Activated CD4-positive, alpha-beta T cell treated with anti-CD3 and anti-CD28 coated beads, Interleukin-10, Interleukin-2, amounts not matched to agents 100 ng/mL and 50 ng/mL, durations not matched to agents 16 hours and 8 hours (primary cell): ENCODE measurements around the gene GALNT2.

Experiments
- DNase-seq: peaks from one replicate; pipeline ENCODE4 v3.0.0-alpha.2; 2020

GALNT2 gene

DNA sequence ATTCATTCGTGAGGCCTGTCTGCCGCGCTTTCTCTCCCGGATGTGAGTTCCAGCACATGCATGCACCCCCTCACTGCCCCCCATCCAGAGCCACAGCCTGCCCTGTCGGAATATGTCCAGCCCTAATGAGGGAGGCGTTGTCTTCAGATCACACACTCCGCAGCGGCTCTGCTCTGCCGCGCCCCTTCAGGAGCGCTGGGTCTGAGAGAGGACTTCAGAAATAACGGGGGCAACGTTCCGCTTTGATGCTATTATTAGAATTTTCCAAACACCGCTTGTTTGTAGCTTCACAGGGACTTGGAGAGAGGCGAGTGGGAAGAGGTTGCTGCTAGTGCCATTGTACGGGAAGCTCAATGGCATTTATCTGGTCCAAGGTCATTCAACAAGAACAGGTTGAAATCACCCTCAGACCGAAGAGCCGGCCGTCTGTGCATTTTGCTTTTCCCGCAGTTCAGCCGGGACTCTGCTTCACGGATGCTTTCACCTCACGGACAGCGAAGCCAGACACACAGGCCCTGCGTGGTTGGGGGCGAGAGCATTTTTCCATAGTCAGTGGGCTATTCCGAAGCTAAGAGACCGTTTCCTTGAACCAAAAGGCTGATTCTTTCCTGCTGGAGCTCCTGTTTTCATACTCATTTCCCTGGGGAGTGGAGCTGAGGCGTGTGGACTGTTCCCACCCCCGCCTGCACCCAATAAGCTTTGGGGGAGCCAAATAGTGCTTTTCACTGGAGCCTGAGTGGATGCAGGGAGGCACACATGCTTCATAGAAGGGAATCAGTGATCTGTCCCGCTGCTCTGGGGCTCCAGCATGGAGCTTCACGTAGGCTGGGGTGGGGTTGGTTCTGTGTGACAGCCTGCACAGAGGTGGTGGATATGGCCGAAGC is 69.7 kb downstream of the GALNT2 start:
- DNase-seq = no peak

DNA sequence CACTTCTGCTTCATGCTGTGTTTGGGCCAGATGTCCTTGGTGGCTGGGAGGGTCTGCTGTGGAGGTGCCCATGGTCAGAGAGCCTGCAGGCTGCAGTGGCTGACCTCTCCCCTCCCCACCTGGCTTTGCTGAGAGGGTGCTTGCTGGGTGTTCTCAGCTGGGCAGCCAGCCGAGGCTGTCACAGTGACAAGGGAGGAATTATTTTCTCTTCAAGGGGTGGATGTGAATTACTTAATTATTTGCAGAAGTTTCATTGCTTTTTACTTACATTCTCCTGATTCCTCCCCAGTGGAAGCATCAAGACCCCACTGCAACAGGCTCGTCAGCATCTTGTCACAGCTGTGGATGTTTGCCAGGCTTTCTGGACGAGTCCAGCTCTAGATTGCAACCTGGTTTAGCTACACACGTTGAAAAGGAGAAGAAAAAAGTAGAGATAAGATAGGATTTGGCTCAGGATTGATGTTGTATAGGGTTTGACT is 70.3 kb downstream of the GALNT2 start:
- DNase-seq = no peak

DNA sequence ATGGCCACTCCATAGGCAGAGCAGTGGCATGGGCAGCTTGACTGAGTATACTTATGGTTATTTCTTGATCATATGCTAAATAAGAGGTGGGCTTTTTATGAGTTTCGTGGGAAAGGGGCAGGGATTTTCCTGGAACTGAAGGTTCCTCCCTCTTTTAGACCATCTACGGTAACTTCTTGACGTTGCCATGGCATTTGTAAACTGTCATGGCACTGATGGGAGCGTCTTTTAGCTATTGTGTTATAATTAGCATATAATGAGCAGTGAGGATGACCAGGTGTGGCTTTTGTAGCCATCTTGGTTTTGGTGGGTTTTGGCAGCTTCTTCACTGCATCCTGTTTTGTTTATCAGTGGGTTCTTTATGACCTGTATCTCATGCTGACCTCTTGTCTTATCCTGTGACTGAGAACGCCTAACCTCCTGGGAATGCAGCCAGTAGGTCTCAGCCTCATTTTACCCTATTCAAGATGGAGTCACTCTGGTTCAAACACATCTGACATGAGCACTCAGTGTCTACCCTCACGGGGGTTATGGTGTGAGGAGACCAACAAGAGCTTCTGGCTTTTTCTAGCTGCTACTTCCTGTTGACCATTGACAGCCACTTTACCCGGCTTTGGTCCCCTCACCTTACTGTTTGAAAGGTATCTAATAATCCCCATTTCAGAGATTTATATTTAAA is 71.7 kb downstream of the GALNT2 start:
- no peak for DNase-seq

DNA sequence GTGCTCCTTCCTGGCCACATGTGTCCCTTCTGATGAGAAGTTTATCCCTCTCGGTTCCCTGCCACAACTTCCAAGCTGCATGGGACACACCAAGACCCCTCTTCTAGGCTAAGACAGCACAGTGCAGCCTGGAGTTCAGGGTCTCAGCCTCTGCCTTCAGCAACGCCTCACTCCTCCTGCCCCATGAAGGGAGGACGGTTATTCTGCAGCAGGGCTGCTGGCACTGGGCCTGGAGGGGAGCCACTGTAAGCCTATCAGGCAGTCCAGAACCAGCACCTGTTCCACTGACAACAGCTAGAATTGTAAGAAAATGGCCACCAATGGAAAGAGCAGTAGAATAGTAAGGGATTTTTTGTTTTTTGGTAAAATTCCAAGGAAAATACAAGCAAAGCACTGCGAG is 72.3 kb downstream of the GALNT2 start:
- DNase-seq = no peak

DNA sequence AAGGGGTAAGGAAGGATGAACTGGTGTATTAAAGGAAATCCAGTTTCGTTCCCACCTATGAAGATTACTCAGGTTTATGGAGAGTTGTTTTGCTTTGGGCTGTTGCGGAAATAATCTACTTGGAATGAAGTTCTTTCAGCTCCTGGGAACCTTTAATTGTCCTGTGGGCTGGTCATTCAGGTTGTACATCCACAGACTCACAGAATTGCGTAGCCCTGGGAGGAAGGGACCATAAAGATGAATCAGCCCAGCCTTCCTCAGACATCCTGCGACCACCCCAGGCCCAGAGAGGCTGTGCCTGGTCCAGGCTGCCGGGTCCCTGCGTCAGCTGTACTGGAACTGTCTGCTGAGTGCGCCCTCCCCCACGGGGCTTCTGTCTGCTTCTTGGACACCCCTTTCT is 72.7 kb downstream of the GALNT2 start:
- DNase-seq = no peak

DNA sequence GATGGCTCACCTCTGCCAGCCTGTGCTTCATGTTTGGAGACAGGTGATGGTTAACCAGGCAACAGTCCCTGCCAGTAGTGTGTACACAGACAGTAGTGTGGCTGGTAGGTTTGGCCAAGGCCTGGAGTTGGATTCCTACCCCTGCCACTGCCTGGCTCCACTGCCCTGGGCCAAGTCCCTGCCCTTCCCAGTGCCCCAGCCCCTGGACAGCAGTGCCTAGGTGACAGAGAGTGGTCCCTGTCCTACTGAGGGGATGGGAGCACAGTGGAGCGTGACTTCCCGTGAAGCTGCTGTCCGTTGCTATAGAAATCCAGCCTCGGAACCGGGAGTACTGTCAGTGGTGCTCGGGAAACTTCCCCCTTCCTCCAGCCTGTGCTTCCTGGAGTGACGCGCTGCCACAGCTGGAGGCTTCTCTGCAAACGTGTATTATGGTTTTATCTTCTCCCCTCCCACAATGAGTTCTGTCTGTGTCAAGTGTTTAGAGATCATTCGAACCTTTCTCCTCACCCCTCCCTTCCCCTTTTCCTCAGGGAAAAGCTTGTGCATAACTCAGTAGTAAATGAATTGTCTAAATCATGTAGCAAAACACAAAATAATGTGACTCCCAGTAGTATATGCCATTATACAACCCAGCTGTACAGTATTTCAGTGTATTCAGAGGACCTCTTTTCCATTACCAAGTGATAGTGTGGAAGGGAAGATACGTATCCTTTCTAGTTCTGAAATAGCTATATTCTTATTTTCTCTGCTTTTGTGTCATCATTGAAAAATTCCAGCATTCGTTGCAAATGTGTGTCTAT is 73.4 kb downstream of the GALNT2 start:
- DNase-seq = no peak

DNA sequence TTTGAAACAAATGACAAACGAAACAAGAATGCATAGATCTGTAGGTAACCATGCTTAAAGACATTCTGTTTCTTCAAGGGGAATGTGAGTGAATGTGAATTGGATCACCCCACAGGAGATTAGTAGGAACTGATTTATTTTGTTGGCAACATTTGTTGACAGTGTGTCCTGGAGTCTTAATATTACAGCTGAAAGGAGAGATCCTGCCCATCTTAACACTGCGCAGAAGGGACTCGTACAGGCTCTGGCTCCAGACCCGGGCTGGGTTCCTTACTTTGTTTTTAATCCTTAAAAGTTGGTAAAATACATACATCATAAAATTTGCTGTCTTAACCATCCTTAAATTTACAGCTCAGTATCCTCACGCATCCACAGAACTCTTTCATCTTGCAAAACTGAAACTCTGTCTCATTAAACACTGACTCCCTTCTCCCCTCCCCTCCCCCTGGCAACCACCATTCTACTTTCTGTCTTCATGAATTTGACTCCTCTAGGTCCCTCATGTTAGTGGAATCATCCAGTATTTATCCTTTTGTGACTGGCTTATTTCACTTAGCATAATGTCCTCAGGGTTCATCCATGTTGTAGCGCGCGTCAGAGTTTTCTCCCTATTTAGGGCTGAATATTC is 74.1 kb downstream of the GALNT2 start:
- no peak for DNase-seq

DNA sequence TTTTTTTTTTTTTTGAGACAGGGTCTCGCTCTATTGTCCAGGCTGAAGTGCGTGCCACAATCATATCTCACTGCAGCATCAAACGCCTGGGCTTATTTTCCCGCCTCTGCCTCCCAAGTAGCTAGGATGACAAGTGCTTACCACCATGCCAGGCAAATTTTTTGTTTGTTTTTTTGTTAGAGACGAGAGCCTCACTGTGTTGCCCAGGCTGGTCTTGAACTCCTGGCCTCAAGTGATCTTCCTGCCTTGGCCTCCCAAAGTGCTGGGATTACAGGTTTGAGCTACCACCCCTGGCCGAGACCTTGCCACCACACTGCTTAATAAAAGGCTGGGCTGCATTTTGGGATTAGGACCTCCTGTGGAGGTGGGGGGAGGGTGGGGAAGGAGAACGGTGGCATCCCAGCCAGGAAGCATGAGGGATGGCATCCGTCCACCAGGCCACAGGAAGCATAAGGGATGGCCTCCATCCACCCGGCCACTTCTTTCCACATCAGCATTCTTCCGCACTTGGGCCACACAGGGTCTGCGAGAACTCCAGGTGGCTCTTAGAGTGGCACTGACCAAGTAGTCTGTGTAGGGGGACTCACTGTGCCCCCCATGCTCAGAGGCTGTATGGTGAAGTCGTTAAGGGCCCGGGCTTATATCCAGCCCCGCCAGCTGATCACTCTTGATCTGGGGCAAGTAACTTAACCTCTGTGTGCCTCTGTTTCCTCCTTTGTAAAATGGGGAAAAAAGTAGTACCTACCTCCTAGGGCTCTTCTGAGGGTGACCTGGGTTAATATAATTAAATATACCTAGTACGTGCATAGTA is 75.0 kb downstream of the GALNT2 start:
- no peak for DNase-seq

DNA sequence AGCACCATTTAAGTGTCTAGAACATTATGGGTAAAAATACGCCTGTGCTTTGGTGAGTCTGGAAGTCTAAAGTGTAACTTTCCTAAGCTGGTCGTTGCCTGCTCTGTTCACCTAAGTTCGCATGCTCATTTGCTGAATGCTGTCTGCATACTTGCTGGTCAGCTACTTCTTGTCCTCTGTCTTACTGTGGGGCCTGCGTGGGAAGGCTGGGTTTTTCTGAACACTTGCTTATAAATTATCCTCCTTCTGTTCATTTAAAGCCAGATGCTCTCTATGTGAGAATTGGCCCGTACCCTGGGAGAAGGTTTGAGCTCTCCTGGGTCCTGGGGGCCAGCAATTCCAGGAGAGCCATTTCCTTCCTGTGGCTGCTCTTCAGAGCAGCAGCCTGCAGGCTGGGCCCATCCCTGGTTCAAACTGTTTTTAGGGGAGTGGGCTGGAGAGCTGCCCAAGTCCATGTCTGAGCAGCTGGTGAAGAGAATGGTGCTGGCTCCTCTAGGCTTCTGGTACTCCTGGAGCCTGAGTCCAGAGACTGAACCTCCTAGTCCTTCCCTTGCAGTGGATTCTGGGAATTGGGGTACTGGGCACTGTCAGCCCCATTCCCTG is 75.7 kb downstream of the GALNT2 start:
- DNase-seq = no peak

DNA sequence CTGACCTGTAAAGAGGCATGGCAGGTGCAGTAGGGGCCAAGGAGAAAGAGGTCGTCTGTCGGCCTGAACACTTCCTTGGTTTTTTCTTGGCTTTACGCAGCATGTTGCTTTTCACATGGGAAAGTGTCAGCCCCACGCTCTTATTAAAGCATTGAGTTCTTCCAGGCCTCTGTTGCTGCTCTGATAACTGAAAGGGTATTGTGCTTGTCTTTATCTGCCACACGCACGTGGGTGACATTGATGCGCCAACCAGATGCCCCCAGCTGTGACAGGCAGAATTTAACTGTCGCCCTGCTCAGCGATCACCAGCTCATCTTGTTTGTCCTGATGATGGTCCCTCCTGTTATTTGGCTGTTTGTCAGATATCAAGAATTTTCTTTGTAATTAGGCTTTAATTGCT is 76.5 kb downstream of the GALNT2 start:
- DNase-seq = no peak

DNA sequence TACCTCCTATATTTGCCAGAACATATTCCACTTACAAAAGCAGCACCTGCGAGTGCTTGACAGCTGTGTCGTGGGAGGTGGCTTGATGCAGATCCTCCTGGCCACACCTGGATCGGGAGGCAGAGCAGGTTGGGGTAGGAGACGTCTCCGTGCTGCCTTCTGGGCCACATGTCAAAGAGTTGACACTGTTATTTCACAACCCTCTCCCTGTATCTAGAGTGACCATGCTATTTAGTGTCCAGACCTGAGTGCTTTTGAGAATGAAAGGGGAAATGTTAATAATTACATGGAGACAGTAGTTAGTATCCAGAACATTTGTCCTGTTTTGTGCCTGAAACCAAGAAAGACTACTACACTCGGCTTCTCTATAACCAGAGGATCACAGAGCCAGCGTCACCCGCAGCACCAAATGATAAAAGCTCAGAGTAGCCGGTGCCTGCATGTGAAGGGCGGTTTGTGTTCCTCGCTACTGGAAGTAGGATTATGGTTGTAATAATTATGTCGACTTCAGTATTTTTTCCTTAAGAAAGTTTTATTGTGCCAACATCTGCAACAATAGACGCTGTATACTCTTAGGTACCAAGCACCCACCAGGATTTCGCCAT is 77.1 kb downstream of the GALNT2 start:
- DNase-seq = no peak

DNA sequence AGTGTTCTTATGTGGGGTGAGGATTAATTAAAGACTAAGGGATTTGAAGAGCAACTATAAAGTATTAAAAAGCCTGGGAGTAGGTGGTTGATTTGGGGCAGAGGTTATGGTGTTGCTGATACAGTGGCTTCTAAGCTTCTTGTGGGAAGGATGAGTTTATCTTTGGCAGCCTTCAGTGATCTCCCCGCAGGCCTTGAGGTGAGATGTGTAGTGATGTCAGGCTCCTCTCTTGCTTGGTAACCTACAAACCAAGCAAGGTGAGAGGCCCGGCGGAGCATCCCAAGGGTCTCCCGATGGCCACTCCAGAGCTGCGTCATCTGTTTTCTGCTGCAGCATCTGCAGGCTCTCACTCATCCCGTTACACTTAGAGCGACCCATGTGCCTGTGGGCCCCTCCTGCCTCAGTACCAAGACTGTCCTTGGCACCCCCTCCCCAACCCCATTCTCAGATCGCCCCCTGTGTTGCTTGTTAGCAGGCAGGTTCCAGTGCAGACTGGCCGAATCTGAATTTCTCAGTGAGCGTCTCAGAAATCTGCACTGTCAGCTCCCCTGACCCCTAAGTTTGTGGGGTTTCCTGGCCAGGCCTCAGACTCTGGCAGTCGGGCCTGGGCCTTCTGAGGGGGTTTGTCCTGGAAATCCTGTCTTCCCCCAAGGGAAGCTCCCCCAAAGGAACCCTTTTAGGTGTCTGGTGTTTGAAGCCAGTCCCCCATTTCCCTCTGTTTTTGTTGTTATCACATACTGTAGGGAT is 77.9 kb downstream of the GALNT2 start:
- no peak for DNase-seq

DNA sequence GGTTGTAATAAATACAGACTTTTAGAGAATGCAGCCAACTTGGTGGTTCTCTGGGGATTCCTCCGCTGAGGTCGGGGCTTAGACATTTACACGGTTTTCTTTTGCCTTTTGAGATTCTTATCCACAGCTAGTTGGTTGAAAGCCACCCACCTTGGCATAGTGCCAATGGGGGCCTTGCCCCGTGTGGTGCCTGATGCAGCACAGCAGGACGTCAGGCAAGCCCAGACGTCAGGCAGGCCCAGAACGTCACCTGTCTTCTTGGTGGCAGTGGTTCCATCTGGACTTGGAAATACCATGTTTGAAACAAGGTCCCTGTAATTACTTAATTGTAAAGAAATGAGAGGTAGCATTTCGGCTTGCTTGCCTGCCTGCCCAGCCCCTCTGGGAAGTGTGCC is 78.5 kb downstream of the GALNT2 start:
- DNase-seq = no peak

DNA sequence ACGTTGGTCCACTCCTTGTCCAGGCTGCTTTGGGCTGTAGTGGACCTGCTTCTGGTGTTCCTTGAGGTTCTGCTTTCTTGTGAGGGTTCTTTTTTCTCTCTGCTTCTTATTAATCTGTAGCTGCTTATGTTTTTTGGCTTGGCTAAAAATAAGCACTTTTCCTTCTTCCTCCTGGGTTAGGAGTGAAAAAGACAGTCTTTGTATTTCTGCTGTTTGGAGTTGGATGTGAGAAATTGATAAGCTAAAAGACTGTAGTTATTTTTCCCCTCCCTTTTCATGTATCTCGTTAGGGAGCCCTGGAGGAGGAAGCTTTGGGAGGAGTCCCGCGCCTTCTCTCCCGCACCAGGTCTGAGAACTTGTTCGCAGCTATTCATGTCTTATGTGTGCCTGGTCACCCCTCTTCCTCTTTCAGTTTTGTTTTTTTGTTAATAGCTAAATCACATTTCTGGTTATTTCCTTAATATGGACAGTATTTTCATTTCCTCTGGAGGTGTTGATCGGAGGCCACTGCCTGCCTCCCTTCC is 79.0 kb downstream of the GALNT2 start:
- no peak for DNase-seq

DNA sequence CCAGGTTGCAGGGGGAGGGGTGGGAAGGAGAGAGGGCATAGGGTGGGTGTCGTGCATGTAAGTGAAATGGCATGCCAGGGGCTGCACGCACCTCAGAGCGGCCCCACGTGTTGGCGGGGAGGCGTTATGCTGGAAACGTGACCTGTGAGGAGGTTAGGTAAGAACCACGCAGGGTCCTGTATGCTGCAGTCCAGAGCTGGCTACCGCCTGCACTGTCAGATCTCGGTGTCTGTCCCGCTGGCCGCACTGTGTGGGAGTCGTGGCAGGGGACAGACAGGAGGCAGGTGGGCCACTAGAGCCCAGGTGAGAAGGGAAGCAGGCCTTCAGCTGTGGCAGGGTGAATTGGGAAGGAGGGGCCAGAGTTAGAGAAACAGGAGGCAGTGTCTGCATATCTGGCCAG is 79.7 kb downstream of the GALNT2 start:
- no peak for DNase-seq

DNA sequence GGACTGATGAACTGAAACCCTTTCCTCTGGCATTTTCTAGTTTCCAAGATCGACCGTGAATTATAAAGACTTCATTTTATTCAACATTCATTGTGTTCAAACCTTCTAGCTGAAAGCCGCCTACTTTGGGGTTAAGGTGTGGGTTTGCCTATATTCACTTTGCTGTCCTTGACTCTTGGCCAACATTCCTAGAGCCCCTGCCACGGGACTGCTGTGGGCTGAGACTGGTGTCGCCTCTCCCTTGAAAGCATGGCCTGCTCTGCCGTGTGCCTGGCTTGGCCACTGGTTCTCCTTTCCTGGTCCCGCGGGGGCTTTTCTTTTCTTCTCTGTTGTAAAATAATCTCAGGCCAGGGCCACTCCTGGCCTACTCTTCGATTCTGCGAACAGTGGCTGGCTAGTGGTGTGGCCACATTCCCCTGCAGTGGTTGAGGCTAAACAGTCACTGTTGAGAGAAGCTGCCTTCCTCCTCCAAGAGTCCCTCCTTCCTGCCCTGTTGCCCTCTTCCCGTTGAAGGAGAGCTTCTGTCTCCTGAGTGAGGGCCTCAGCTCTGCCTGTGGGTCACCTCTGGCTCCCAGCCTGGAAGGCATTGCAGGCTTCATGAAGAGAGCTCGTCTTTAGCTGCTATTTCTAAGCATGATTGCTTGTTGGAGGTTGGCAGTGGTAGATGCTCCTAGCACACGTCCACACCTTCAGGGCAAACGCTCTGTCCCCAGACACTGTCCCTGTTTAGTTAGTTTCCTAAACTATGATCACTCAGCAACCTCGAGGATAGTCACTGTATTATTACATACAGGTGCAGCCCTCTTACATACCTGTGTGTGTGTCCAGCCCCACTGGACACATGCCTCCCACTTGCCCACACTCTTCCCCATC is 80.5 kb downstream of the GALNT2 start:
- no peak for DNase-seq

DNA sequence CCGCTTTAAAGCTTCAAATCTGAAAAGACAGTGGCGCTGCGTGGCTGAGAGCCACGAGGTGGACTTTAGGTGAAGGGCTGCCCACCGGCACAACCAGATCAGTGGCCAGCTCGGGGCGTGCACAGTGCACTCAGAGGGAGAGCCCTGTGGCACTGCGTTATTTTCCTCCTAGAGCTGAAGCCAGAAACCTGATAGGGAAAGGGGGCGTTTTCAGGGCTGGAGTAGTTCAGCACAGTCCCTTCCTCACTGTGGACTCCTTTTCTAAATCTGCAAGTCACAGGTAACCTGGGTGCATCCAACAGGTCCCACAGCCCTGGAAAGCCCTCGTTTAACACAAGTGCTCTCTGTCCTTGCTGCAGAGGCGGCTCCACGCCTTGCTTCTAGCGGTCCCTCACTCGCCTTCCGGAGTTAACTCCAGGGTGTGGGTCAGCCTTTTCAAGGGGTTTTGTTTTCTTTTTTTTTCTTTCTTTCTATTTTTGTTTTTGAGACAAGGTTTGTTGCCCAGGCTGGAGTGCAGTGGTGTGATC is 81.2 kb downstream of the GALNT2 start:
- DNase-seq = no peak

DNA sequence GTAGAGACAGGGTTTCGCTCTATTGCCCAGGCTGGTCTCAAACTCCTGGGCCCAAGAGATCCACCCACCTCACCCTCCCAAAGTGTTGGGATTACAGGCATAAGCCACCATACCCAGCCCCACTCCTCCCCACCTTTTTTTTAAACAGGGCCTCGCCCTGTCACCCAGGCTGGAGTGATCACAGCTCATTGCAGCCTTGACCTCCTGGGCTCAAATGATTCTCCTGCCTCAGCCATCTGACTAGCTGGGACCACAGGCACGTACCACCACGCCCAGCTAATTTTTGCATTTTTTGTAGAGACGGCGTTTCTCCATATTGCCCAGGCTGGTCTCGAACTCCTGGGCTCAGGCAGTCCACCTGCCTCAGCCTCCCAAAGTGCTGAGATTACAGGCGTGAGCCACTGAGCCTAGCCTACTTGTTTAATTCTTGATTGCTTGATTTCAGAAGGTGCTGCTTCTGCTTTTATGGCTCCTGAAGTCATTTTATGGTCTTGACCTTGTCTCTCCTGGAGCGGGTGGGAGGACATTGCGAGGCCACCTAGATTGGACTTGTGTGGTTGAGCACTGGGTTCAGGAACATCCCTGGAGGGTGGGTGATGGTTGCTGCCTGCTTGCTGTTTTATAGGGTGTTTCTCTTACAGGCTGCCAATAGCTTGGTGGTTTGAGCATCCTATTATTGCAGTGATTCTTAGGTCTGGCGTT is 81.9 kb downstream of the GALNT2 start:
- no peak for DNase-seq
